Activated naive CD8-positive, alpha-beta T cell treated with anti-CD3 and anti-CD28 coated beads, Interleukin-2, amount 10 ng/mL, durations not matched to agents 7 days and 5 days (primary cell): ENCODE measurements around the gene COL21A1. TPM values are rescaled to one million over a fixed set of nuclear protein-coding genes. Genes with fewer than 3 reads are reported as not detected.

Source experiments
- ATAC-seq: fragments of 150-1000 bp; cut with Tn5 transposase; one replicate; pipeline ENCODE4 v1.10.0; 2021; ENCODE audit warnings: low read depth, moderate library complexity
- POLR2A ChIA-PET: fragments of 350-600 bp; sonication (Branson Sonifier 250); formaldehyde crosslinking; loops from one replicate; lab custom pipeline; 2021; ENCODE audit warnings: antibody characterized with exemption; lab: Charles Lee
- DNase-seq: peaks from one replicate; pipeline ENCODE4 v3.0.0; 2021
- H3K27ac Mint-ChIP-seq: one replicate; pipeline ENCODE4 v1.8.0; 2022; ENCODE audit warnings: mild to moderate bottlenecking, mixed read lengths
- H3K27me3 Mint-ChIP-seq: one replicate; pipeline ENCODE4 v1.8.0; 2022; ENCODE audit warnings: mild to moderate bottlenecking, moderate library complexity, mixed read lengths
- H3K36me3 Mint-ChIP-seq: one replicate; pipeline ENCODE4 v1.8.0; 2021; ENCODE audit warnings: mild to moderate bottlenecking, mixed read lengths
- H3K4me1 Mint-ChIP-seq: one replicate; pipeline ENCODE4 v1.8.0; 2021; ENCODE audit warnings: mixed read lengths
- H3K4me3 Mint-ChIP-seq: one replicate; pipeline ENCODE4 v1.8.0; 2022; ENCODE audit warnings: mild to moderate bottlenecking, moderate library complexity, mixed read lengths
- H3K9me3 Mint-ChIP-seq: one replicate; pipeline ENCODE4 v1.8.0; 2021; ENCODE audit warnings: mixed read lengths
- total RNA-seq, 2 experiments: library from RNA; stranded (reverse); gene quantifications; one replicate each; pipeline ENCODE4 v1.2.3, GENCODE V29; 2021

Gene COL21A1
- total RNA-seq, 2 experiments from 2014 or later: not detected

DNA sequence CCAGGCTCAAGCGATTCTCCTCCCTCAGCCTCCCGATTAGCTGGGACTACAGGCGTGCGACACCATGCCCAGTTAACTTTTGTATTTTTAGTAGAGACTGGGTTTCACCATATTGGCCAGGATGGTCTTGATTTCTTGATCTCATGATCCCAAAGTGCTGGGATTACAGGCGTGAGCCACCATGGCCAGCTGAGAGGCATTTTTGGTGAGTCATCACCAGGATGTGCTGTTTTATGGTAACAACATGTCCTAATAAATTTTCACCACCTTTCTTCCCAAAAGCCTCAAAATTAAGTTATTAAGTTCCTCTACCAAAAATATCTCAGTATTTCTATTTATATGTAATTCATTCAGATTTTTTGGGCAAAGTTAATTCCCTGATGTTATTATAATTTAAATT lies 53.5 kb downstream of the COL21A1 start:
- Mint-ChIP-seq H3K27me3 (no peaks in the 10 kb centered on the region), H3K36me3 (no peaks in the 10 kb centered on the region), H3K9me3 (peaks cover 8% of the 10 kb centered on the region), H3K4me1 (no peaks in the 10 kb centered on the region), H3K27ac (no peak overlapping the region), H3K4me3 (no peak overlapping the region)
- POLR2A ChIA-PET: no interaction called here
- DNase-seq: no peak
- no peak for ATAC-seq

GRCh38 chr6:56188429-56188828 lies 59.0 kb downstream of the COL21A1 start:
- ATAC-seq: no peak
- no peak for DNase-seq
- H3K27ac Mint-ChIP-seq: no peak overlapping the region
- peaks cover 8% of the 10 kb centered on the region for H3K9me3 Mint-ChIP-seq
- no peaks in the 10 kb centered on the region for H3K27me3 Mint-ChIP-seq
- H3K36me3 Mint-ChIP-seq: no peaks in the 10 kb centered on the region
- H3K4me1 Mint-ChIP-seq: no peaks in the 10 kb centered on the region
- no peak overlapping the region for H3K4me3 Mint-ChIP-seq
- POLR2A ChIA-PET: no interaction called here

GRCh38 chr6:56187686-56188085 lies 59.7 kb downstream of the COL21A1 start:
- no peak for DNase-seq
- no peak for ATAC-seq

GRCh38 chr6:56176741-56177140 lies 70.6 kb downstream of the COL21A1 start:
- peaks cover 9% of the 10 kb centered on the region for H3K9me3 Mint-ChIP-seq
- H3K27me3 Mint-ChIP-seq: no peaks in the 10 kb centered on the region
- H3K36me3 Mint-ChIP-seq: no peaks in the 10 kb centered on the region
- no peak overlapping the region for H3K27ac Mint-ChIP-seq
- POLR2A ChIA-PET: no interaction called here
- no peak for DNase-seq
- no peak for ATAC-seq
- H3K4me3 Mint-ChIP-seq: no peak overlapping the region
- no peaks in the 10 kb centered on the region for H3K4me1 Mint-ChIP-seq

More at GRCh38 chr6:56187686-56188085, 59.7 kb downstream of the COL21A1 start:
- no peak overlapping the region for H3K27ac Mint-ChIP-seq
- H3K4me3 Mint-ChIP-seq: no peak overlapping the region
- no peaks in the 10 kb centered on the region for H3K27me3 Mint-ChIP-seq
- H3K9me3 Mint-ChIP-seq: peaks cover 8% of the 10 kb centered on the region
- no peaks in the 10 kb centered on the region for H3K36me3 Mint-ChIP-seq
- POLR2A ChIA-PET: no interaction called here
- no peaks in the 10 kb centered on the region for H3K4me1 Mint-ChIP-seq

GRCh38 chr6:56173228-56173627 lies 74.2 kb downstream of the COL21A1 start:
- no peaks in the 10 kb centered on the region for H3K36me3 Mint-ChIP-seq
- H3K4me3 Mint-ChIP-seq: no peak overlapping the region
- DNase-seq: no peak
- no peak overlapping the region for H3K27ac Mint-ChIP-seq
- POLR2A ChIA-PET: no interaction called here
- peaks cover 8% of the 10 kb centered on the region for H3K9me3 Mint-ChIP-seq
- no peak for ATAC-seq
- H3K4me1 Mint-ChIP-seq: no peaks in the 10 kb centered on the region
- no peaks in the 10 kb centered on the region for H3K27me3 Mint-ChIP-seq

GRCh38 chr6:56172144-56172543 lies 75.2 kb downstream of the COL21A1 start:
- ATAC-seq (no peak), DNase-seq (no peak)
- no peak overlapping the region for H3K27ac Mint-ChIP-seq
- H3K9me3 Mint-ChIP-seq: peaks cover 8% of the 10 kb centered on the region
- H3K36me3 Mint-ChIP-seq: no peaks in the 10 kb centered on the region
- H3K4me1 Mint-ChIP-seq: no peaks in the 10 kb centered on the region
- no peak overlapping the region for H3K4me3 Mint-ChIP-seq
- H3K27me3 Mint-ChIP-seq: no peaks in the 10 kb centered on the region
- POLR2A ChIA-PET: no interaction called here

GRCh38 chr6:56169366-56169765 lies 78.0 kb downstream of the COL21A1 start:
- ATAC-seq: no peak
- H3K4me1 Mint-ChIP-seq: no peaks in the 10 kb centered on the region
- H3K4me3 Mint-ChIP-seq: no peak overlapping the region
- DNase-seq: no peak
- no peaks in the 10 kb centered on the region for H3K27me3 Mint-ChIP-seq
- no peaks in the 10 kb centered on the region for H3K36me3 Mint-ChIP-seq
- H3K27ac Mint-ChIP-seq: no peak overlapping the region
- H3K9me3 Mint-ChIP-seq: peaks cover 6% of the 10 kb centered on the region
- POLR2A ChIA-PET: no interaction called here

DNA sequence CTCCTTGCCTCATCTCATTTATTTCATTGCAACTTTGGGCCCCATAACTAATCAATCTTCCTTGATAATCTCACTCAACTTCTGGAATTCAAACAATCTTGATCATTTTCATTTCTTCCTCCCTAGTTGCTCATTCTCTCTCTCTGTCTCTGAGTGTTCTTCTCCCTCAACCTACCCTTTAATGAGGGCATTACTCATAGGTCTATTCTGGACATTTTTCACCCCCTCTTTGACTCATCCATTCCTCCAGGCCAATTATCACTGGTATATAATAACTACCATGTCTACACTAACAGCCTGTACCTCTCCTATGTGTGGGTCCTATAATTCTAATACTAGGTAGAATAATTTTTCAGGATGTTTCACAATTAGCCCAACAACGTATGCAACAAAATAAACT lies 78.8 kb downstream of the COL21A1 start:
- POLR2A ChIA-PET: no interaction called here
- Mint-ChIP-seq H3K27me3 (no peaks in the 10 kb centered on the region), H3K4me3 (no peak overlapping the region), H3K36me3 (no peaks in the 10 kb centered on the region), H3K9me3 (peaks cover 4% of the 10 kb centered on the region), H3K4me1 (no peaks in the 10 kb centered on the region), H3K27ac (no peak overlapping the region)
- DNase-seq (no peak), ATAC-seq (no peak)

- Mint-ChIP-seq H3K4me1 (no peaks in the 10 kb centered on the region), H3K27me3 (no peaks in the 10 kb centered on the region), H3K36me3 (no peaks in the 10 kb centered on the region), H3K4me3 (no peak overlapping the region), H3K27ac (no peak overlapping the region), H3K9me3 (peaks cover 5% of the 10 kb centered on the region)
- no peak for DNase-seq
- no peak for ATAC-seq
- POLR2A ChIA-PET: no interaction called here
These were observed 85.3 kb downstream of the COL21A1 start for GRCh38 chr6:56162081-56162480.

- H3K27me3 Mint-ChIP-seq: no peaks in the 10 kb centered on the region
- no peak for DNase-seq
- no peaks in the 10 kb centered on the region for H3K36me3 Mint-ChIP-seq
- no peak overlapping the region for H3K27ac Mint-ChIP-seq
- no peak overlapping the region for H3K4me3 Mint-ChIP-seq
- POLR2A ChIA-PET: no interaction called here
- peaks cover 5% of the 10 kb centered on the region for H3K9me3 Mint-ChIP-seq
- no peaks in the 10 kb centered on the region for H3K4me1 Mint-ChIP-seq
- no peak for ATAC-seq
These were observed 86.9 kb downstream of the COL21A1 start for GRCh38 chr6:56160489-56160888.

DNA sequence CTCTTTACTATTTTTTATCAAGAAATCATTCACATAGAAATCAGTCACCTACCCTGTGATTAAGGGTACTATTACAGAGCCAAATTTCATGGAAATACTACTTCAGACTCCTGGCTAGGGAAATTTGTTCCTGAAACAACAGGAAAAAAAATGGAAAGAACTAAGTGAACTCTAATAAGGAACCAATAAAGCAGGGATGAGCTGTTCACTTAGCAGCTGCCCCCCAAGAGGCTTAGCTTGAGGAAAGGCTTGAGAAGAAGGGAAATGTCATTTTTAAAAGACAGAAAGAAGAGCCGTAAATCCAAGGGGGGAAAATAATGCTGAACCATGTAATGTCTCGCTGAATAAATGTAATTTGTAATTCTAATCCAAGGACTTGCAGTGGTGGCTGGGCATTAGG lies 88.8 kb downstream of the COL21A1 start:
- POLR2A ChIA-PET: no interaction called here
- no peak overlapping the region for H3K27ac Mint-ChIP-seq
- H3K27me3 Mint-ChIP-seq: no peaks in the 10 kb centered on the region
- H3K4me3 Mint-ChIP-seq: no peak overlapping the region
- no peak for DNase-seq
- no peaks in the 10 kb centered on the region for H3K36me3 Mint-ChIP-seq
- no peak for ATAC-seq
- no peaks in the 10 kb centered on the region for H3K4me1 Mint-ChIP-seq
- peaks cover 10% of the 10 kb centered on the region for H3K9me3 Mint-ChIP-seq

- ATAC-seq (no peak), DNase-seq (no peak)
- POLR2A ChIA-PET: no interaction called here
- H3K9me3 Mint-ChIP-seq: peaks cover 11% of the 10 kb centered on the region
- H3K27me3 Mint-ChIP-seq: no peaks in the 10 kb centered on the region
- H3K4me3 Mint-ChIP-seq: no peak overlapping the region
- H3K4me1 Mint-ChIP-seq: no peaks in the 10 kb centered on the region
- H3K36me3 Mint-ChIP-seq: no peaks in the 10 kb centered on the region
- no peak overlapping the region for H3K27ac Mint-ChIP-seq
These were observed 90.7 kb downstream of the COL21A1 start for GRCh38 chr6:56156643-56157042.

DNA sequence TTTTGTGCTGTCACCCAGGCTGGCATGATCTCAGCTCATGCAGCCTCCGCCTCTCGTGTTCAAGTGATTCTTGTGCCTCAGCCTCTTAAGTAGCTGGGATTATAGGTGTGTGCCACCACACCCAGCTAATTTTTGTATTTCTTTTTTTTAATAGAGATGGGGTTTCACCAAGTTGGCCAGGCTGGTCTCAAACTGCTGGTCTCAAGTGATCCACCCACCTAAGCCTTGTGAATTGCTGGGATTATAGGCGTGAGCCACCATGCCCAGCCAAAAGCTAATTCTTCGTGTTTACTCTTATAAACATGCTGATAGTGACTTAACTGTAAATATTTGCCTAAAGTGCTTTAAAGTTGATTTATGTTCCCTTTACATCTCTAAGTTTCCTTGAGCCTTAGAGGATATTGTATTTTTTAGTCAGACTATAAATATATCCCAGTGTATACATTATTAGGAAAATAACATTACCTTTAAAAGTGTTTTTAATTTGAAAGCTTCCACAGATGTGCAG lies 91.7 kb downstream of the COL21A1 start:
- H3K4me1 Mint-ChIP-seq: no peaks in the 10 kb centered on the region
- H3K27me3 Mint-ChIP-seq: no peaks in the 10 kb centered on the region
- DNase-seq: no peak
- ATAC-seq: no peak
- H3K4me3 Mint-ChIP-seq: no peak overlapping the region
- no peak overlapping the region for H3K27ac Mint-ChIP-seq
- no peaks in the 10 kb centered on the region for H3K36me3 Mint-ChIP-seq
- H3K9me3 Mint-ChIP-seq: peaks cover 8% of the 10 kb centered on the region
- POLR2A ChIA-PET: no interaction called here

GRCh38 chr6:56154076-56154475 lies 93.3 kb downstream of the COL21A1 start:
- POLR2A ChIA-PET: no interaction called here

DNA sequence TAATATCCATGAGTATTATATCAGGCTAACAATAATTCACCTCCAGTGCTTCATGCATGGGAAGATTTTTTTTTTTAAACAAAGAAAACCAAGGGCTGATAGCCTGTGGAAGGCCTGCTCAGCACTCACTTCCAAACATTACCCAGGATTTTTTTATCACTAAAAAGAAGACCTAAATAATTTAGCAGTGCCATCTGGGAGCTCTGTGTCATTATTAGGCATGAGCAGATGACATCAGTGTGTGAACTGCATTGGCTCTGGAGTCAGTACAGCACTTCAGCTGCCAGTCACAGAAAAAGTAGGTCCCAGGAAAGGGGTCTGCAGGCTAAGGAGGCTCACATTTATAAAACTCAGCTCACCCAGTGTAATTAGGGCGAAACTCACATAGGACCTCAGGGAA lies 94.8 kb downstream of the COL21A1 start:
- POLR2A ChIA-PET: no interaction called here
- no peaks in the 10 kb centered on the region for H3K36me3 Mint-ChIP-seq
- ATAC-seq (no peak), DNase-seq (no peak)
- H3K27me3 Mint-ChIP-seq: no peaks in the 10 kb centered on the region
- no peak overlapping the region for H3K27ac Mint-ChIP-seq
- peaks cover 7% of the 10 kb centered on the region for H3K9me3 Mint-ChIP-seq
- no peak overlapping the region for H3K4me3 Mint-ChIP-seq
- H3K4me1 Mint-ChIP-seq: no peaks in the 10 kb centered on the region

More at GRCh38 chr6:56154076-56154475, 93.3 kb downstream of the COL21A1 start:
- DNase-seq (no peak), ATAC-seq (no peak)
- Mint-ChIP-seq H3K9me3 (peaks cover 9% of the 10 kb centered on the region), H3K36me3 (no peaks in the 10 kb centered on the region), H3K27me3 (no peaks in the 10 kb centered on the region), H3K27ac (no peak overlapping the region), H3K4me1 (no peaks in the 10 kb centered on the region), H3K4me3 (no peak overlapping the region)
